ENCODE data around the gene OVCH1. TPM values are rescaled to one million over a fixed set of nuclear protein-coding genes. Genes with fewer than 3 reads are reported as not detected.

Gene OVCH1, protein sequence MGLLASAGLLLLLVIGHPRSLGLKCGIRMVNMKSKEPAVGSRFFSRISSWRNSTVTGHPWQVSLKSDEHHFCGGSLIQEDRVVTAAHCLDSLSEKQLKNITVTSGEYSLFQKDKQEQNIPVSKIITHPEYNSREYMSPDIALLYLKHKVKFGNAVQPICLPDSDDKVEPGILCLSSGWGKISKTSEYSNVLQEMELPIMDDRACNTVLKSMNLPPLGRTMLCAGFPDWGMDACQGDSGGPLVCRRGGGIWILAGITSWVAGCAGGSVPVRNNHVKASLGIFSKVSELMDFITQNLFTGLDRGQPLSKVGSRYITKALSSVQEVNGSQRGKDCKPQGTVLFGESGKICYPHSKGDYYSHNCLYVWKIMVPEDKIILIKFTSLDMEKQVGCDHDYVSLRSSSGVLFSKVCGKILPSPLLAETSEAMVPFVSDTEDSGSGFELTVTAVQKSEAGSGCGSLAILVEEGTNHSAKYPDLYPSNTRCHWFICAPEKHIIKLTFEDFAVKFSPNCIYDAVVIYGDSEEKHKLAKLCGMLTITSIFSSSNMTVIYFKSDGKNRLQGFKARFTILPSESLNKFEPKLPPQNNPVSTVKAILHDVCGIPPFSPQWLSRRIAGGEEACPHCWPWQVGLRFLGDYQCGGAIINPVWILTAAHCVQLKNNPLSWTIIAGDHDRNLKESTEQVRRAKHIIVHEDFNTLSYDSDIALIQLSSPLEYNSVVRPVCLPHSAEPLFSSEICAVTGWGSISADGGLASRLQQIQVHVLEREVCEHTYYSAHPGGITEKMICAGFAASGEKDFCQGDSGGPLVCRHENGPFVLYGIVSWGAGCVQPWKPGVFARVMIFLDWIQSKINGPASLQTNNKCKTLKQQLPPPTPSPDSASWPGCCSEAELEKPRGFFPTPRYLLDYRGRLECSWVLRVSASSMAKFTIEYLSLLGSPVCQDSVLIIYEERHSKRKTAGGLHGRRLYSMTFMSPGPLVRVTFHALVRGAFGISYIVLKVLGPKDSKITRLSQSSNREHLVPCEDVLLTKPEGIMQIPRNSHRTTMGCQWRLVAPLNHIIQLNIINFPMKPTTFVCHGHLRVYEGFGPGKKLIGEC
- polyA plus RNA-seq (2013, experiment 1 of 2; ENCODE audit: insufficient read length), result not detected
- not detected for polyA plus RNA-seq (2013, experiment 2 of 2; ENCODE audit: insufficient read length)

DNA sequence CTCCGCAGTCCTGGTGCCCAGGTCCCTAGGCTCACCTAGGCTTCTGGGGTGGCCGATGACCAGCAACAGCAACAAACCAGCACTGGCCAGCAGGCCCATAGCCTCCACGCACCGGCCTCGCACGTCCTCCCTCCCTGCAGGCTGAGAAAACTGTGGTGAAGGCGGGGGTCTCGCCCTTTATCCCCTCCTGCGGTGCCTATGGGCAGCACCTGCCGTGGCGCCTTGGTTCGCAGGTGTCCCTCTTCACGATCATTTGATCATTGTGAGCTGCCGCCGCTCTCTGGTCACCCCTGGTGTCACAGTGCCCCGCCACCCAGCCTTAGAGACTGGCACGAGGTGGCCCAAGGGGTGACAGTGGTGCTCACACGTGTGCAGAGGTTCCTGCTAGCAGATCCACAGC, at the start of gene OVCH1:
Gene OVCH1, minus strand, starts transcription at position 99 of the 400 bp plus-strand sequence. Its CDS starts 0 bp downstream, at position 99.
- DNase-seq, result no peak

DNA sequence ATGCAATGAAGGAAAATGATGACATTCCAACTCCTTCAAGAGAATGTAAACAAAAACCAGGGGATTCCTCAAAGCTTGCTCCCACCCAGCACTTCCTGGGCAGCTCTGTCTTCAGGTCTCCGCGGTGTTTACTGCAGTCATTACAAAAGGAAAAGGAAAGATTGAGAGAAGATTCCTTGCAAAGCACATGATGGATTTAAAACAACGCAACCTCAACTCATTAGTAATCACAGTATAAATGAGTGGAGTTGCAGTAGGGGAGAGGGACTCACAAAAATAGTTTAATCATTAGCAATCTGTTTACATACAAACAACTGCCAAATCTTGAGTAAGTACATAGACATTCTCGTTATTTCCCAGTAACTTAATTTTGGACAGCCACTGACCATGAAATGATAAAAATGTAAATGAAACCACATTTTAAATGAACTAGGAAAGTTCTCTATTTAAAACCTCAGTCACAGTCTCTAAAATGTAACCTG, 49.7 kb upstream of the OVCH1 start:
- peak; percentile 6 for DNase-seq

DNA sequence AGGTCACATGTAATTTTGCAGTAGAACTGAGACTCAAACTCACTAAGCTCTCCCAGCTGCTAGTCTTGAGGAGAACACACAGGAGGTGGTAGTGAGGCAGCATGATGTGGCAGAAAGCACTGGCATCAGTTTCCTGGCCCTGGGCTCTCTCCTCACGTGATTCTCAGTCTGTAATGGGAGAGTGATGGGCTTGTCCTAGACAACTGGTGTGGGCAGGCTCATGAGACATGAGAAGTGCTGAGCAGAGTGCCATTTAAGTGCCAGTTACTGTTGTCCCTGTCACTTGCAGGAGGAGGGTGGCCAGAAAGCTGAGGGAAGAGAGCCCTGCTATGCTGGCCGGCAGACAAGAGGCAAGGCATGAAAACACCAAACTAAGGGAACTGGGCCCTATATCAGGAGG, 48.5 kb upstream of the OVCH1 start:
- no peak for DNase-seq

DNA sequence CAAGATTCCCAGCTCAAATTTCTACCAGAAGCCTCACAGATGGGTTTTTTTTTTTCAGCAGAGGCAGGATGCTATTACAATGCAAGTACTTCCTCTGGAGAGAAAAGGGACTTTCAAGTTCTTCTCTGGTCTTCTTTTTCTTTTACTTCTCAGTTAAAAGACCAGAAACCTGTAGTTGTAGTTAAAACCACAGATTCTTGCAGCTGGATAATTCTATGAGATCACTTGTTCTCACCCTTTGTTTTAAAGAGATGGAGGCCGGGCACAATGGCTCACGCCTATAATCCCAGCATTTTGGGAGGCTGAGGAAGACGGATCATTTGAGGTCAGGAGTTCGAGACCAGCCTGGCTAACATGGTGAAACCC, 47.6 kb upstream of the OVCH1 start:
- no peak for DNase-seq

DNA sequence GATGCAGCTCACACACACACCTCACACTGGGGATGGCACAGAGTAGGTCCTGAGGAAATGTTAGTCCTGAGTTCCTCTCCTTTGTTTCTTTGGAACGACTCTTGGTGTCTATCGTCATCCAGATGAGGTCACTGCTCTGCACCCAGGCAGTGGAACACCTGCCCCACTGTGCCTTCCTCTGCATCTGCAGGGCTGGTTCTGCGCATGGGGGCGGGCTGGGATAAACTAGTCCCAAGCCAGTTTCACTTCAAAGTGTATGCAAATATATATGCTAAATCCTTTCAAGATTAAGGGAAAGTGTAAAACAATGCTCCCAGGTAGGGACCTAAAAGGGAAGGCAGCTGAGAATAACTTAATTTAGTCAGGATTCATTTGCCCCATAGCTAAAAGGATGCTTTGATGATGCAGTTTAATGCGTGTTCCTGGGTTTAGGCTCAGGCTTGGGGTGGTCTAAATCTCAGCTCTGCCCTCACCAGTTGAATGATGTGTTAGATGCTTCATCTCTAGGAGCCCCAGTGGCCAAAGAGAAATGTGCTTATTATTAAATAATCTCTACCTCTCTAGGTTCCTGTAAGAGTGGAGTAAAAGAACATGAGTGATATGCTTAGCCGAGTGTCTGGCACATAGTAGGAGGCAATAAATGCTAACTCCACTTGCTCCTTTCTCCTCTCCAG, 47.1 kb upstream of the OVCH1 start:
- no peak for DNase-seq

DNA sequence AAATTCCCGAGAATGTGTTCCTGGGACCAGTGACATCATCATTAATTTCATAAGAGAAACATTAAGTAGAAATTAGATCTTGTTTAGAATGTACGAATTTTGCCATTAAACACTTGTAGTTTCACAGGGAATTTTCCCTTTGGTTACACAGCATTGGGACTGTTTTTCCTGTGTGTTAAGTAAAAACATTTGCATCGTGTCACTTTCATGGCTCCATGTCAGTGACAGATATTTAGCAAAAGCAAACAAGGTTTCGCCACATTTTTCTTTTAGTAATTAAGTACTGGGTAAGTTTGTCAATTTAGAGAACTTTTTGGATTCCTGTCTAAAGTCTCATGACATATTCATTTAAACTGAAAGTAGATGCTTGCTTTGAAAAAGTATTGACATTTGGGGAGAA, 45.5 kb upstream of the OVCH1 start:
- peak; percentile 17 for DNase-seq

DNA sequence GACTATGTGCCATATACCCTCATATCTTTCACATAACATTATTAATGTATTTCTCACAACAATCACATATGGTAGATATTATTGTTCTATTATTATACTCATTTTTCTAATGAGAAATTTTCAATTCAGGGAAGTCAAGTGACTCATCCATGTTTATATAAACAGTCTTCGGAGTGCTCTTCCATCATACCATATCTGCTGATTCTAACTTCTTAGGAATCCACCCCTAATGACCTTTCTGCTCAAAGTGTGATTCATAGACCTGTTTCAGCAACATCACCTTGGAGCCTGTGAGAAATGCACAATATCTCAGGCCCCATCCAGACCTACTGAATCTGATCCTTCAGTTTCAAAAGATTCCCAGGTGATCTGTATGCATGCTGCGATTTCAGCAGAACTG, 39.8 kb upstream of the OVCH1 start:
- DNase-seq, result no peak

DNA sequence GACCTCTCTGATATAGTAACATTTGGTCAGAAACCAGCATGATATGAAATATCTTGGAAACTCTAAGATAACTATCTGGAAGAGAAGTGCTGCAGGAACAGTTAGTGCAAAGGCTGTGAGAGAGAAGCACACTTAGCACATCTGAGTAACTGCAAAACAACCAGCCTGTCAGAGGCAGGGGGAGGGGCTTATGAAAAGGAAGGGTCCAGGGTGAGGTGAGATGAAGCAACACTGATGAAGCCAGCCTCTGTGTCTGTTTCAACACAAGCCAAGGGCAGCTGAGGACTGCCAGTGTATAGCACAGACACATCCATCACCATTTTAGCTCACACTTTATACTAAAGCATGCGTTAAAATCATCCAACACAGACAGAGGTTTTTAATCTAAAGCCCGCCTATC, 37.4 kb upstream of the OVCH1 start:
- no peak for DNase-seq

DNA sequence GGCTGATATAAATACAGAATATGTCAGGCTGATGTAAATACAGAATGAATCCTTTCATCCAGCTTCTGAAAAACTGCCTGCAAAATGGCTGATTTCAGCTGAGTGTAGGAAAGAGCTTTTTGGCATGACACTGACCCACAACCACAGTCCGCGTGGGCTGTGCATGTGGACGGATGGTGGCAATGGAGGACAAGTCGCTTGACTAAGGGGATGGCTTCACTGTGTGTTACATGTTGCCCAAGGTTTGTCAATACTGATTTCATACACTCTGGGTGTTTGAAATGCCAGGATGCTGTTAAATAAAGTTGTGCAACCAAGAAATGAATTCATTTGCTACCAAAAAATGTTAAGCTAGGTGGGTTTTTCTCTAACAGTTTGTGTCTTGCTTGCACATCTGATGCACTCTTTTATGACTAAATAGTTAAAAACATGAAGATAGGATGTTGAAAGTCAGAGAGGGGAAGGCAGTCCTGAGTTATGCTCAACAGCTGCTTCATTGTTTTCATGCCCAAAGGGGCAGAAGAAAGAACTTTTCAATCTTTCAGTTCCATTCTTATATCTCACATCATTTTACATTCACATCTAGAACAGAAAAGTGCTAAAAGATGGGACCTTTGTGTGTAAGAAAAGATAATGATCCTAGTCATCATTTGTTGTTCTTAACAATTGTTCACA, 36.5 kb upstream of the OVCH1 start:
- no peak for DNase-seq

DNA sequence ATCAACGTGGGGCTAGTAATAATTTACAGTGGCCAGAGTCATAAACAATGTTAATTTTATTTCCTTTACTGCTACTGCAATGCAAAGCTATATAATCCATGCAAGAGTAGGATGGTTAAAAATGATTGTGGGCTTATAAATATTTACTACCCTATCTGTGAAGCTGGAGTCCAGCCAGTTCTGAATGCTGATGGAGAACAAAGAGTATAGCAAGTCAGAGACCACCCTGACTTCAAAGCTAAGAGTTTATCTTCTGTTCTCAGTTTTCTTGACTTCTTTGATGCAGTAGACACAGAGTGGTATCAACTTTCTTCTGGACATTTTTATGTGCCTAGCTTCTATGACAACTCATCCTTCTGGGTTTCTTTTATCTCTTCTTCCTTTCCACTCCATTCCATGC, 34.0 kb upstream of the OVCH1 start:
- DNase-seq, result no peak

DNA sequence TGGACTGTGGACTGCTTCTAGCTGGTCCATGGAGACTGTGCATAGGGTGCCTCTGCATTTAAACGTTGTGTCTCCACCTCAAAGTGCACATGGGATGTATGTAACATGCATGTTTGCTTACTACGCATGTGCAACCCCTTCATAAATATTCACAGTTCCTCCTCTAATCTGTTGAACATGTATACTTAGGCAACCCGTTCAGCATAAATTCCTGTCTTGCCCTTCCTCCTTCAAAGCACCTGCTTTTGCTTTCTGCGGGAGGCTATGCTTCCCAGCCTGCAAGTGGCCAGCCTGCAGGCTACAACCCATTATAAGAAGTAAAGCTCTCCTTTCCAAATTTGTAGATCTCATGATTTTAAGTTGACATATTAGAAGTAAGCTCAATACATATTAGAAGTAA, 33.0 kb upstream of the OVCH1 start:
- DNase-seq, result no peak

DNA sequence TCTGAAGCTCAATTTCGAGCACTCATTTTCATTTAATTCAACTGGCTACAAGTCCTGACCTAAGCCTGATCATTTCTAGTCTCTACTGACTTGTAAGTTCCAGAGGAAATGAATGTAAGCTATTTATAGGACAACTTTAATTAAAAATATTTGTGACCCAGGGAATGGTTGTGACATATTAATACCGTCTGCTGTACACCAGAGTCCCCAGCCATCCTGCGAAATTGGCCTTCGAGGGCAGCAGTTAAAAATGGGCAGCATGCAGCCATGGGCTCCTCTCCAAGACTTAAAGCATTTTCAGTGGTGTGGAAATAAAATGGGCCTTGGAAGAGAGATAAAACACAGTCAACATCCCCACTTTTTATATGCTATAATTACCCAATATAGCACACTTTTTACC, 30.7 kb upstream of the OVCH1 start:
- no peak for DNase-seq

DNA sequence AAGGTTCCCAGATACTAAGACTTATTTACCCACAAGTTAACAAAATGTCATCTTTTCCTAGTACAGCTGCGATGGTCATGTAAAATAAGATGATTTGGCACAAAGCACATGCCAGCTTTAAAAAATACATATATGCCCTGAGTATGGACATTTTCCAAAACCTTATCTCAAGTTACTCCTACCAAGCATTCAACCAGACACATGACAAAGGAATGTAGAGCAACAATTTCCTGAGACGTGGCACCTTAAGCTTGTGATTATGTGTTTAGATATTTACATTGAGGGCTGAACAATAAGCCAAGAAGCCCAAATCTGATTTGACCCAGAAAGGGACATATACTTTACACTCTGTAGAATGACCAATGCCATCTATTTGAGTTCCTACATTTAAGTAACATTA, 24.5 kb upstream of the OVCH1 start:
- DNase-seq, result no peak

DNA sequence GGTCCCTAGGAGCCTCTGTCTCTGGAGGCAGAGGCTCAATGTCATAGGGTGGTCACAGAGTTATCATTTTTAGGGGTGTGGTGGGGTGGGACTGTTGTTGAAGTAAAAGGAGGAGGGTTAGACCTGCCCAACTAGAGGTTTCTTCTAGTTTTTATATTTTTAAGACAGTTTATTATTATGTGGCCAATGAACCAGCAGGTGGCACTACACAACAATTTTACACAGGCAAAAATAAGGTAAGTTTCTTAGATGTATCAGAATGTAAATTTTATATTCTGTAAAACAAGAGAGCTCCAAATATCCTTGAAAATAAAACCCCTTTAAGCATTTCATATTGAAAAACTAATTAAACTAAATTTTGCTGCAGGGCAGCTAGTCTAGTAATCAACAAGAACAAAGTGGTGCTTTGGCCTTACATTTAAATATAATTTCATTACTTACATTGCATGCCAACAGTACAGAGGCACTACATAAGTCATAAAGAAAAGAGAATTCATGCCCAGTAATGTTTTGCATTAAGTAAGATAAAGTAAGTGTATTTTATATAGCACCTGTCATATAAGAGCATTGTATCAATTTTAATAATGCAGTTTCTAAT, 22.2 kb upstream of the OVCH1 start:
- DNase-seq, result peak; percentile 47

DNA sequence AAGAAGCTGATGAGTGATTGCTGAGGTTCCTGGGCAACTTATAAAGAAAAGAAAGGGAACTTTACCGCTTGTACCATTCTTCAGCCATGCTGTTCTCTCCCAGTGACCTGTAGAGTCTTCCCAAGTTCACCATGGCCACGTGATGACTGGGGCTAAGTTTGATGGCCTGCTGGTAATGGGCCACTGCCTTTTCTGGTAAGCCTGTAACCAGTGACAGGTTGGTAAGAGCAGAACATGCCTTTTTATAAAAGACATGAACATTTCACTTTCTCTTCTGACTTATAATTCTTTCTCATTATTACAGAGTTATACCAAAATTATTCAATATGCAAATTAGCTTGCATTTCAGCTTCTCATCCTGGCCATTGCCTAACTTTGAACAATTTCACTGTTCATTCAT, 20.9 kb upstream of the OVCH1 start:
- DNase-seq, result no peak

DNA sequence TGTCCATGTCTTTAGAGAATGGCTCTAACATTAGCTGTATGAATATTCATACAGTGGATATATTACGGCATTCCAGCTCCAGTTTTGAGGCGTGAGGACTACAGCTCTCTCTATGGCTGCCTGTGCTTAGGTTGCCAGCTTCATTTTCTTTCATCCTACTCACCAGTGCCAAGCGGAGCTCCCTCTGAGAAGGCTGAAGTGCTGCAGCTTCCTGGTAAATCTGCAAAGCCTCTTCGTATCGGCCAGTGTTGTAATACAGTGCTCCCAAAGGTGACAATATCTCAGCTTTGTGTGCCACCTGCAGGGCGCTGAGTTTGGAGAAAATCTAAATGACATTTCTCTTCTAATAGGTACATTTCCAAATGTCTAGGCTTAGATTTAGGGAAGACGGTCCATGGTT, 19.8 kb upstream of the OVCH1 start:
- DNase-seq, result no peak

DNA sequence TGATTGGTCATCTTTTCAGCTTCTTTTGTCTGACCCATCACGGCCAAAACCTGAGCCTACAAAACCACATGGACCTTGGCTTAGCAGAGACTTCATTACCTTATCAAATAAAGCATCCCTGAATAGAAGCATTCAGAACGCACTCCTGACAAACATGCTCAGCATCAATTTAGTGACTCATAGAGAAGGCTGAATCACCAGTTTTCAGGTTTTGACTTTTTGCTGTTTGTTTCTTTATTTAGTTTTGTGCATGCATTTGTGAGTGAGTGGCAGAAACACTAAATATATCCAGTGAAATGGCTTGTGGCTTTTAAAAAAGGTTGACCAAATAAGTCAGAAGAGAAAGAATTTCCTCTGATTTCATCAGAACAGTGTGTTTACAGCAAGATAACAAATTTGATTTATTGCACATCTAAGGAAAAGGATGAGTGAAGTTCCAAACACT, 19.0 kb upstream of the OVCH1 start:
- peak; percentile 22 for DNase-seq

DNA sequence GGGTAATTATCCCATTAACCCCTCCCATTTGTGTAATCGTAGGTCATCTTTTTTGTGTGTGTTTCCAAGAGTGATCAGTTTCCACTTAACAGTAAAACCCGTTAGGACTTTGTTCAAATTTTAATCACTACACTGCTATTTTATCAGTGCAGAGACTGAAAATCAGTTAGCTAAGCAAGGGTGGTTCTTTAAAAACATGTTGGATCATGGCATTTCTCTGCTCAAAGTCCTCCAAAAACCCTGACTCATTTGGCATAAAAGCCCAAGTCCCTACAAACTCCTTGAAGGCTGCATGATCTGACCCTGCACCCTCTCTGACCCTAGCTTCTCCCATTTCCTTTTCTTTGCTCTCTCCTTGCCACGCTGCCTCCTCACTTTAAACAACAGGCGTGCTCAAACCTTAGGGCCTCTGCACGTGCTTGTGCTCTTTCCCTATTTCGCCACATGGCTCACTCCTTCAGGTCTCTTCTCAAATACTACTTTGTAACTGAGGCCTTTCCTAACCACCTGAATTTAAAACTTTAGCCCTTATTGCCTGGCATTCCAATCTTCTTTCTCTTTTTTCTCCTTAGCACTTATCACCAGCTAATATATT, 13.2 kb upstream of the OVCH1 start:
- DNase-seq, result no peak

DNA sequence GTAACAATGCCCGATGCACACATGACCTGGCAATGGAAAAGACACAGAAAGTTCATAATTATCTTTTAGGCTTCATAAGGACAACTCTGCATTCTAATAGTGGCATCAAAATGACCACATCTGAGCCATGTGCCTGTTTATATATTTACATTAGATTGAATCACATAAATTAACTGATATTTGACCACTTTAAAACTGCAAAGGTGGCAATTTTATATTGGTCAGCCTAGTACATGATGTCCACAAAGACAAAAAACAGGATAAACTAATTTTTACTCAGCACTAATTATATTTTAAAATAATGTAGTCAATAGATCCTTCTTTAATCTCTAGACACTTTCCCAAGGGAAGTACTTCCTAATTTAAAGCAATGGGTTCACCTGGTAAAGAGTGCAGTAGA, 12.0 kb upstream of the OVCH1 start:
- no peak for DNase-seq

DNA sequence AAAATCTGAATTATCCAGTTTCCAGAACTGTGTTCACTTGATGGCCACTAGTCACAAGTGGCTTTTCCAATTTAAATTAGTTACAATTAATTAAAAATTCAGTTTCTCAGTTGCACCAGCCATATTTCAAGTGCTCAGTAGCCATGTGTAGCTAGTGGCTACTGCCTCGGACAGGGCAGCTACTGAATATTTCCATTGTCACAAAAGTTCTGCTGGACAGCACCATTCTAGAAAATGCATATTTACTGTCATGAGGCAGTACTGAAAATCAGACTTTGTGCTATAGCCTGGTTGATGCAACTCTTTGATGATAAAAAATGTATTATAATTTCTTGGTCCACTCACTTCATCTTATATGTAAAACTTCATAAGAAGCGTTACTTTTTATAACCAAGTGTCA, 11.5 kb upstream of the OVCH1 start:
- no peak for DNase-seq

DNA sequence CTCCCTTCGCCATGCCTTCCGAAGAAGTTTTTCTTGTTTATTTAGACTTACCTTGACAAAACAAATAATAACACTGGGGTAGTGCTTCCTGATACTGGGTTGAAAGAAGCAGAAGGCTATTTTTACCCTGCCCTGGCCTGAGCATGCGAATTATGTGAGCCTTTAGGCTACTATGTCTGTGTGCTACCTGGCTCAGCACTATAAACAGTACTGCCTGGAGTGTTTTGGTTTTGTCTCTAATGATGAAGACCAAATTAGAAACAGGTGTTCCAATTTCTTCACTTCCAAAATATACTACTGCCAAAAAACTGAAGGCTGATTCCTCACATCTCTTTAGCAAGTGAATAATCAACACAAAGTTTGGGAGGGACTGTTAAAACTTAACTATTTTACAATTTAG, 7.6 kb upstream of the OVCH1 start:
- no peak for DNase-seq

Data from fibroblast of skin of scalp (primary cell).